Measurements from ENCODE around the gene DIP2A.

Gene DIP2A

DNA sequence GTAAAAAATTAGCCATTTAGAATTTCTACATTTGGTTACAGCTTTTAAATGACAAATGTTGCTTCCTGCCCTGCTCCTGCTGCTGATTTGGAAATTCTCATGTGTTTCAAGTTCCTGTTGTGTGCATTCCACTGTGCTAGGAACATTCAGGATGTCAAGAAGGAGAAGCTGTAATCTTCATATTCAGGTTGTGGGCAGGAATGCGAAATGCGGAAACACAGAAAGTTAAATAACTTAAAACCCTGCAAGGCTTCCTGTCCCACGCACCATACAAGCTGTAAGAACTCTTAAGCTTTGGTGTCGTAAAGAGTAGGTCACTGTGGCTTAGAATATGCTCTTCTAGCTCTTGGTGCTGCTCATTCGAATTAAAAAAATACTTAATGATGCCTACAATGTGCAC, 93.6 kb downstream of the DIP2A start:
- Histone ChIP-seq H3K4me3 (ENCODE audit: low read length) (no peak overlapping the region), H3K27ac (ENCODE audit: low read length) (no peak overlapping the region), H4K20me1 (ENCODE audit: insufficient read depth, low read length) (no peaks in the 10 kb centered on the region), H3K9ac (ENCODE audit: low read length) (no peak overlapping the region), H3K4me1 (ENCODE audit: low read length) (no peaks in the 10 kb centered on the region), H3K9me2 (replicated peaks; ENCODE audit: insufficient read depth, low read length) (no peaks in the 10 kb centered on the region), H2AFZ (ENCODE audit: low read length) (no peak overlapping the region), H3K9me3 (replicated peaks; ENCODE audit: insufficient read depth, low read length) (no peaks in the 10 kb centered on the region), H3K36me3 (replicated peaks; ENCODE audit: insufficient read depth, low read length) (no peaks in the 10 kb centered on the region), H3K27me3 (replicated peaks; ENCODE audit: insufficient read depth, low read length) (no peaks in the 10 kb centered on the region), H3K4me2 (ENCODE audit: low read depth, low read length) (no peak overlapping the region), H3K79me2 (ENCODE audit: low read length) (no peaks in the 10 kb centered on the region), H3F3A (ENCODE audit: insufficient read depth, low read length) (no peaks in the 10 kb centered on the region)
- no peak for DNase-seq
- no peak for TF ChIP-seq EZH2phosphoT487 (IDR thresholded peaks at IDR 0.05; ENCODE audit: low read length)
- no peak for TF ChIP-seq EZH2 (optimal IDR thresholded peaks at IDR 0.05; ENCODE audit: low read depth, low read length)
- TF ChIP-seq CTCF (IDR thresholded peaks at IDR 0.05; ENCODE audit: low read length): no peak

DNA sequence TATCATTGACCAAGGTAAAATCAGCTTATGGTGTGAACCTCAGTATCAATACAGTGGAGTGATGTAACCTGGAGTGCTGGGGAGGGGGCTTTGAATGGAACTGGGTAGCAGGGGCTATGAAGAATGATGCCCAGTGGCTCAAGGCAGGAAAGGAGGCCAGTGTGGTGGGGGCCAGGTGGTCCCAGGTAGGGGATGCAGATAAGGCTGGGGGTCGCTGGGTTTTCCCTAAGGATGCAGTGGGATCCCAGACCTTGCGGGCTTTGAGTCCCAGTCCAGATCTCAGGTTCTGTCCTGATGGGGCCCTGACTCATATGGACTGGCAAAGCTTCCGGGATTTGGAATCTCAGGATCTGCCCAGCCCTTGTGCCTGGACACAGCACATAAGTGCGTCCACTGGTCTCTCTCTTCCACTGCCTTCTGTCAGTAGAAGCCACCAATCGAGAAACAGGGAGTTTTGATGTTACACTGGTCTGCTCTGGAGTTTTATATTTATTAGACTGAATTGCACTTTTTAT, 94.2 kb downstream of the DIP2A start:
- Histone ChIP-seq H2AFZ (ENCODE audit: low read length) (no peak overlapping the region), H3K4me1 (ENCODE audit: low read length) (no peaks in the 10 kb centered on the region), H3K9me3 (replicated peaks; ENCODE audit: insufficient read depth, low read length) (no peaks in the 10 kb centered on the region), H3K27ac (ENCODE audit: low read length) (no peak overlapping the region), H3K27me3 (replicated peaks; ENCODE audit: insufficient read depth, low read length) (no peaks in the 10 kb centered on the region), H4K20me1 (ENCODE audit: insufficient read depth, low read length) (no peaks in the 10 kb centered on the region), H3K36me3 (replicated peaks; ENCODE audit: insufficient read depth, low read length) (no peaks in the 10 kb centered on the region), H3K79me2 (ENCODE audit: low read length) (no peaks in the 10 kb centered on the region), H3K9me2 (replicated peaks; ENCODE audit: insufficient read depth, low read length) (no peaks in the 10 kb centered on the region), H3K9ac (ENCODE audit: low read length) (no peak overlapping the region), H3K4me2 (ENCODE audit: low read depth, low read length) (no peak overlapping the region), H3K4me3 (ENCODE audit: low read length) (no peak overlapping the region), H3F3A (ENCODE audit: insufficient read depth, low read length) (no peaks in the 10 kb centered on the region)
- no peak for TF ChIP-seq EZH2 (optimal IDR thresholded peaks at IDR 0.05; ENCODE audit: low read depth, low read length)
- TF ChIP-seq EZH2phosphoT487 (IDR thresholded peaks at IDR 0.05; ENCODE audit: low read length): no peak
- no peak for TF ChIP-seq CTCF (IDR thresholded peaks at IDR 0.05; ENCODE audit: low read length)
- no peak for DNase-seq

DNA sequence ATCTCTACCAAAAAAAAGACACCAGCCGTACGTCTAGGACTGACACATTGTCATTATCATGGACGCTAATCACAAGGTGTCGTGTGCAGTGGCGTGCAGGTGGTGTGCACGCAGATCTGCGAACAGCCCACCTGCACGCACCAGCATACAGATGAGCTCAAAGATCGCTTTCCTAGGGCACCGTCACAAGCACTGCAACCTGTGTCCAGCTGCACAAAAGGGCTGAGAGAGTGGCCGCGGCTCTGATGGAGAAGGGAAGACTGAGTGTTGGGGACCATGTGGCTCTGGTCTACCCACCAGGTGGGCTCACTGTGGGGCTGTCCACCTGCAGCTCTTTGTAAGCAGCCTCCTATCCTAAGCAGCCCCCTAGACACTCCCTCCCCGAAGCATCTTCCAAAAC, 95.3 kb downstream of the DIP2A start:
- H3K4me2 ChIP-seq (ENCODE audit: low read depth, low read length): no peak overlapping the region
- no peak overlapping the region for H2AFZ ChIP-seq (ENCODE audit: low read length)
- no peak overlapping the region for H3K4me3 ChIP-seq (ENCODE audit: low read length)
- no peak overlapping the region for H3K9ac ChIP-seq (ENCODE audit: low read length)
- no peaks in the 10 kb centered on the region for H3K9me3 ChIP-seq (replicated peaks; ENCODE audit: insufficient read depth, low read length)
- no peaks in the 10 kb centered on the region for H3F3A ChIP-seq (ENCODE audit: insufficient read depth, low read length)
- no peak for DNase-seq
- H3K36me3 ChIP-seq (replicated peaks; ENCODE audit: insufficient read depth, low read length): no peaks in the 10 kb centered on the region
- H3K27ac ChIP-seq (ENCODE audit: low read length): no peak overlapping the region
- no peaks in the 10 kb centered on the region for H3K27me3 ChIP-seq (replicated peaks; ENCODE audit: insufficient read depth, low read length)
- no peaks in the 10 kb centered on the region for H3K79me2 ChIP-seq (ENCODE audit: low read length)
- no peaks in the 10 kb centered on the region for H3K4me1 ChIP-seq (ENCODE audit: low read length)
- no peaks in the 10 kb centered on the region for H3K9me2 ChIP-seq (replicated peaks; ENCODE audit: insufficient read depth, low read length)
- TF ChIP-seq CTCF (IDR thresholded peaks at IDR 0.05; ENCODE audit: low read length) (no peak), EZH2 (optimal IDR thresholded peaks at IDR 0.05; ENCODE audit: low read depth, low read length) (no peak), EZH2phosphoT487 (IDR thresholded peaks at IDR 0.05; ENCODE audit: low read length) (no peak)
- H4K20me1 ChIP-seq (ENCODE audit: insufficient read depth, low read length): no peaks in the 10 kb centered on the region

Data from MM.1S (cell line).